ENCODE measurements around the gene ANKRD18B. TPM values are rescaled to one million over a fixed set of nuclear protein-coding genes. Genes with fewer than 3 reads are reported as not detected.
A peak's percentile ranks its signal among the peaks of the same experiment; 100 is the strongest.
"Not testable (repeated sequence)": the region's sequence is repeated elsewhere in the genome, so short reads cannot be mapped to it uniquely, and the experiment has no call there.

Gene ANKRD18B
- total and polyA plus RNA-seq, 9 of the 15 experiments (the other 6 are each of a cell fraction or from before 2014, with no cell fraction given) = 0.43 to 12.6 (median 1.8) TPM

DNA sequence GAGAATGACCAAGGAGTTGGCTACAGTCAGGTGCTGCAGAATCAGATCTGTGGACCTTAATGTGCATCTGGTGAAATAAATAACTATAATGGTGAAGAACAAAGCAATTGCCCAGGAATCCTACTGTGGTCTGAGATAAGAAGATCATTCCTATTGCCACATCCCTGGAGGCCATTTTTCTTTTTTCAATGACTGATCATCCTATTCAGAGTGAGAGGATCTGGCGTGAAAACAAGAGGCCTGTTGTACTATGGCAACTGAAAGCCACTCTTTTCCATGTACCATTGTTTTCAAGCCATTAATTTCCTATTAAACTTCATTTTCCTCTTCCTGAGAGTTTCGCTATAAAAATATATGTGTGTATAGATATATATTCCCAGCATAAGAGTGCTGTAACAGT, 11.5 kb upstream of the ANKRD18B start:
- H4K20me1 ChIP-seq (replicated peaks; ENCODE audit: control insufficient read depth, insufficient read depth, low read length); H3K36me3 ChIP-seq (ENCODE audit: control insufficient read depth, insufficient read depth, low read length); DNase-seq (ENCODE audit: extremely low read depth in 1 of 4, low spot score in 3 of 4); H3K4me3 ChIP-seq; H3K27ac ChIP-seq (ENCODE audit: extremely low read depth, low read depth, low read length); BruUV-seq (replicated peaks); H3K4me2 ChIP-seq (ENCODE audit: insufficient read depth, low read length); FAIRE-seq; POLR2A ChIA-PET; H3K9me3 ChIP-seq (replicated peaks; ENCODE audit: control insufficient read depth, insufficient read depth, low read depth, low read length); ATAC-seq; in situ Hi-C loops (cut with MboI); H3K79me2 ChIP-seq (ENCODE audit: control insufficient read depth, insufficient read depth, low read length); intact Hi-C loops (cut with micrococcal nuclease); H3K4me1 ChIP-seq (replicated peaks in 1 of 2; ENCODE audit: control insufficient read depth in 2 of 2, insufficient read depth in 2 of 2, low read length in 2 of 2); H3K9me1 ChIP-seq (ENCODE audit: control insufficient read depth, insufficient read depth, low read length); CTCF ChIA-PET (ENCODE audit: low intra/inter-chr PET ratio); H3K27me3 ChIP-seq (ENCODE audit: control insufficient read depth in 2 of 2, insufficient read depth in 2 of 2, low read length in 2 of 2); H2AFZ ChIP-seq (ENCODE audit: low read depth, low read length); H3K9ac ChIP-seq (ENCODE audit: insufficient read depth in 1 of 2, low read depth in 2 of 2, low read length in 2 of 2): not testable (repeated sequence)
- TF ChIP-seq CEBPB (tag; IDR thresholded peaks at IDR 0.05) = peak; percentile 46
- WGBS (ENCODE audit: insufficient coverage, low coverage, missing lambda C conversion rate) = 84% methylated on average over 2 of the region's 2 CpGs

DNA sequence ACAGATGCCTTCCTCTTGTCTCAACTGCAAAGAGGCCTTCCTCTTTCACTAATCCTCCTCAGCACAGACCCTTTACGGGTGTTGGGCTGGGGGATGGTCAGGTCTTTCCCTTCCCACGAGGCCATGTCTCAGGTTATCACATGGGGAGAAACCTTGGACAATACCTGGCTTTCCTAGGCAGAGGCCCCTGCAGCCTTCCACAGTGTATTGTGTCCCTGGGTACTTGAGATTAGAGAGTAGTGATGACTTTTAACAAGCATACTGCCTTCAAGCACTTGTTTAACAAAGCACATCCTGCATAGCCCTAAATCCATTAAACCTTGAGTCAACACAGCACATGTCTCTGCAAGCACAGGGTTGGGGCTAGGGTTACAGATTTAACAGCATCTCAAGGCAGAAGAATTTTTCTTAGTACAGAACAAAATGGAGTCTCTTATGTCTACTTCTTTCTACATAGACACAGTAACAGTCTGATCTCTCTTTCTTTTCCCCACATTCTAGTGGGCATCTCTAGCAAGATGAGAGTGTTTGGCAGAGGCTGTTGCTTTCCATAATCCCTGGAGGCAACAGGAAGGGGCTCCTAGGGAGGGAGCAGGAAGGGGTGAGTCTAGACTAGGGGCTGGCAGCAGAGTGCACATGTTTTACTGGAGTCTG, 8.6 kb upstream of the ANKRD18B start:
- FAIRE-seq; BruUV-seq (replicated peaks); H2AFZ ChIP-seq (ENCODE audit: low read depth, low read length); H3K9me3 ChIP-seq (replicated peaks; ENCODE audit: control insufficient read depth, insufficient read depth, low read depth, low read length); H3K36me3 ChIP-seq (ENCODE audit: control insufficient read depth, insufficient read depth, low read length); H3K9ac ChIP-seq (ENCODE audit: insufficient read depth in 1 of 2, low read depth in 2 of 2, low read length in 2 of 2); intact Hi-C loops (cut with micrococcal nuclease); CTCF ChIA-PET (ENCODE audit: low intra/inter-chr PET ratio); H3K27ac ChIP-seq (ENCODE audit: extremely low read depth, low read depth, low read length); H3K4me3 ChIP-seq; POLR2A ChIA-PET; ATAC-seq; H3K4me2 ChIP-seq (ENCODE audit: insufficient read depth, low read length); H3K4me1 ChIP-seq (replicated peaks in 1 of 2; ENCODE audit: control insufficient read depth in 2 of 2, insufficient read depth in 2 of 2, low read length in 2 of 2); DNase-seq (ENCODE audit: extremely low read depth in 1 of 4, low spot score in 3 of 4); H3K79me2 ChIP-seq (ENCODE audit: control insufficient read depth, insufficient read depth, low read length); in situ Hi-C loops (cut with MboI); H3K9me1 ChIP-seq (ENCODE audit: control insufficient read depth, insufficient read depth, low read length); H4K20me1 ChIP-seq (replicated peaks; ENCODE audit: control insufficient read depth, insufficient read depth, low read length); H3K27me3 ChIP-seq (ENCODE audit: control insufficient read depth in 2 of 2, insufficient read depth in 2 of 2, low read length in 2 of 2); TF ChIP-seq NR2C1 (IDR thresholded peaks at IDR 0.05); ID3 (CRISPR knock-in tag; IDR thresholded peaks at IDR 0.05): not testable (repeated sequence)
- no CpG with 5 or more reads among the region's 2 CpGs for WGBS (ENCODE audit: insufficient coverage, low coverage, missing lambda C conversion rate)
- TF ChIP-seq NR2C1 (tag; IDR thresholded peaks at IDR 0.05) = 0 out of 2 replicates have a peak, but pooled peaks have one; percentile 52
- TF ChIP-seq TAF7 (tag; IDR thresholded peaks at IDR 0.05) = peak; percentile 24; the same call in 1 of the 2 replicates
- 0 out of 2 replicates have a peak, but pooled peaks have one; percentile 37 for TF ChIP-seq DDX20 (tag; IDR thresholded peaks at IDR 0.05; ENCODE audit: low read depth)
- TF ChIP-seq ID3 (tag; IDR thresholded peaks at IDR 0.05) = 0 out of 2 replicates have a peak, but pooled peaks have one; percentile 45
- peak; percentile 52; the same call in 1 of the 2 replicates for TF ChIP-seq HINFP (tag; conservative IDR thresholded peaks at IDR 0.05; ENCODE audit: low read depth)
- TF ChIP-seq KLF6 (CRISPR knock-in tag; IDR thresholded peaks at IDR 0.05; ENCODE audit: borderline replicate concordance) = peak; percentile 38; the same call in 1 of the 2 replicates
- peak; percentile 78 for TF ChIP-seq SMAD4 (CRISPR knock-in tag; conservative IDR thresholded peaks at IDR 0.05)
